ENCODE measurements around the gene CPLX3.

DNA sequence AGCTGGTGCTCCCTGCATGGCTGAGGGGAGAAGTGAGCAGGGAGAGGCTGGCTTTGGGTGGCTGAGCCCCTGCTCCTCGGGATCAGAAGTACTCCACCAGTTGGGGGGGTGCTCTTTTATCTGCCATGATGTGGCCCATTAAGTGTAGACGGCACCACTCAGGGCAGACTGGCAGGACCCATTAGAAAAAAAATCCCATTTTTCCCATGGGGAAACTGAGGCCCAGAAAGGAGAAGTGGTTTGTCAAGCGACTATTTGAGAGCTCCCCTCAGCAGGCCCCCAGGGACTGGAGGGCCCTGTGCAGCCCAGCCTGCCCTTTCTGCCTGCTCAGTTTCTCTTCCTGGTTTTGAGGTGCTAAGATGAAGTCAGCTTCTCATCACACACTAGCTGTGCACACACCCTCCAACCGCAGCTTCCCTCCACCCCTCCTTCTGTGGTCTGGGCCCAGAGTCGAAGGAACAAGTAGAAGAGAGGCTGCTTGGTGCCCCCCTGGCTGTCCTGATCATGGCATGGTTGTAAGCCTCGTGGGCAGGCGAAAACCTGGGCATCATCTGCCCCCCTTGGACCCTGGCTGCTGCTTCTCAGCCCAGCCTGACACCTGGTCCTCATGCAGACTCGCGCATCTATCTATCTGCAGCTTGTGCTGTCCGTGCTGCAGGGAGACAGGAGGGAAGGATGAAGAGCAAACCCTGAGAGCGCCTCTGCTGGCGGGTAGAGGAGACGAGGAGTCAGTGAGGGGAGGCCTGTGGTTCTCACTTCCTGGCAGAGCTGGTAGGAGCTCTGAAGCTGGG, 39.0 kb upstream of the CPLX3 start:
- TF ChIP-seq POLR2A (IDR thresholded peaks at IDR 0.05) (no peak), POLR2AphosphoS5 (IDR thresholded peaks at IDR 0.05) (no peak)
- TF ChIP-seq, protein P1, sequence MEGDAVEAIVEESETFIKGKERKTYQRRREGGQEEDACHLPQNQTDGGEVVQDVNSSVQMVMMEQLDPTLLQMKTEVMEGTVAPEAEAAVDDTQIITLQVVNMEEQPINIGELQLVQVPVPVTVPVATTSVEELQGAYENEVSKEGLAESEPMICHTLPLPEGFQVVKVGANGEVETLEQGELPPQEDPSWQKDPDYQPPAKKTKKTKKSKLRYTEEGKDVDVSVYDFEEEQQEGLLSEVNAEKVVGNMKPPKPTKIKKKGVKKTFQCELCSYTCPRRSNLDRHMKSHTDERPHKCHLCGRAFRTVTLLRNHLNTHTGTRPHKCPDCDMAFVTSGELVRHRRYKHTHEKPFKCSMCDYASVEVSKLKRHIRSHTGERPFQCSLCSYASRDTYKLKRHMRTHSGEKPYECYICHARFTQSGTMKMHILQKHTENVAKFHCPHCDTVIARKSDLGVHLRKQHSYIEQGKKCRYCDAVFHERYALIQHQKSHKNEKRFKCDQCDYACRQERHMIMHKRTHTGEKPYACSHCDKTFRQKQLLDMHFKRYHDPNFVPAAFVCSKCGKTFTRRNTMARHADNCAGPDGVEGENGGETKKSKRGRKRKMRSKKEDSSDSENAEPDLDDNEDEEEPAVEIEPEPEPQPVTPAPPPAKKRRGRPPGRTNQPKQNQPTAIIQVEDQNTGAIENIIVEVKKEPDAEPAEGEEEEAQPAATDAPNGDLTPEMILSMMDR (IDR thresholded peaks at IDR 0.05): no peak

Data from breast epithelium (tissue), 3 donors.